Measurements from ENCODE around the gene BCAM. TPM values are rescaled to one million over a fixed set of nuclear protein-coding genes. Genes with fewer than 3 reads are reported as not detected.

BCAM gene
- total and polyA plus RNA-seq, 2 of the 4 experiments (the other 2 are of a cell fraction): 2.3 to 35.7 TPM

- H3K27ac ChIP-seq (ENCODE audit: insufficient read depth, low read length): no peak overlapping the region
- TF ChIP-seq NFE2L2 (IDR thresholded peaks at IDR 0.05; ENCODE audit: low read depth, low read length) (no peak), CTCF (conservative IDR thresholded peaks at IDR 0.05; ENCODE audit: low read depth, low read length) (no peak), FOS (IDR thresholded peaks at IDR 0.05; ENCODE audit: low read depth, low read length) (no peak), RCOR1 (IDR thresholded peaks at IDR 0.05; ENCODE audit: insufficient replicate concordance, low read length) (no peak)
- TF ChIP-seq, protein P1, sequence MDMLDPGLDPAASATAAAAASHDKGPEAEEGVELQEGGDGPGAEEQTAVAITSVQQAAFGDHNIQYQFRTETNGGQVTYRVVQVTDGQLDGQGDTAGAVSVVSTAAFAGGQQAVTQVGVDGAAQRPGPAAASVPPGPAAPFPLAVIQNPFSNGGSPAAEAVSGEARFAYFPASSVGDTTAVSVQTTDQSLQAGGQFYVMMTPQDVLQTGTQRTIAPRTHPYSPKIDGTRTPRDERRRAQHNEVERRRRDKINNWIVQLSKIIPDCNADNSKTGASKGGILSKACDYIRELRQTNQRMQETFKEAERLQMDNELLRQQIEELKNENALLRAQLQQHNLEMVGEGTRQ (IDR thresholded peaks at IDR 0.05; ENCODE audit: low read depth, low read length): no peak
- dilution Hi-C loops (cut with HindIII; ENCODE audit: low sequenced_read_pairs, unreplicated experiment) (no loop called here), in situ Hi-C loops (cut with MboI; ENCODE audit: low sequenced_read_pairs) (loop anchor here (5.0 kb wide), 3 partner anchors 59 to 269 kb away; no protein-coding TSS in a partner anchor), intact Hi-C loops (cut with micrococcal nuclease) (no loop called here)
- peaks cover 0 to 7% of the 10 kb centered on the region in 2 experiments; a peak in 1 of 4 replicates for H3K79me1 ChIP-seq (ENCODE audit: low read depth in 1 of 2, low read length in 2 of 2)
- WGBS, 2 experiments (ENCODE audit: extremely low coverage in 2 of 2, insufficient read length in 1 of 2): 60% methylated on average over 1 of the region's 3 CpGs; no CpG with 5 or more reads in 1 of the 2 experiments
- no peak overlapping the region for H3K56ac ChIP-seq (ENCODE audit: extremely low read depth, insufficient read depth, low read length)
- no TSS peak for BruUV-seq (replicated peaks)
- H4K20me1 ChIP-seq (ENCODE audit: insufficient read depth, low read length): no peaks in the 10 kb centered on the region
- H3K27me3 ChIP-seq (ENCODE audit: control insufficient read depth, insufficient read depth, low read length): peaks cover 5% of the 10 kb centered on the region; the same call in 1 of the 2 replicates
- H2BK15ac ChIP-seq (ENCODE audit: low read depth, low read length): no peak overlapping the region
- no peak overlapping the region for H2BK120ac ChIP-seq (ENCODE audit: low read depth, low read length)
- H2AK9ac ChIP-seq (replicated peaks; ENCODE audit: low read depth, low read length, poor library complexity): no peak overlapping the region
- H3K4me3 ChIP-seq (ENCODE audit: insufficient read depth, low read depth, low read length): no peak overlapping the region
- H3K4me1 ChIP-seq (ENCODE audit: control insufficient read depth, insufficient read depth, low read length): no peaks in the 10 kb centered on the region
- no peak overlapping the region for H4K91ac ChIP-seq (ENCODE audit: insufficient read depth, low read depth, low read length)
- no peak overlapping the region for H3K9ac ChIP-seq (ENCODE audit: low read depth, low read length)
- no peak overlapping the region for H3K23ac ChIP-seq (ENCODE audit: low read depth, low read length)
- POLR2A ChIA-PET (ENCODE audit: unreplicated experiment): no interaction called here
- H3K4me2 ChIP-seq (ENCODE audit: low read depth, low read length): no peak overlapping the region
- no peak overlapping the region for H4K5ac ChIP-seq (ENCODE audit: low read depth, low read length)
- H4K8ac ChIP-seq (ENCODE audit: low read depth in 2 of 2, low read length in 2 of 2): no peak overlapping the region
- no peak overlapping the region for H2BK5ac ChIP-seq (ENCODE audit: low read depth, low read length, poor library complexity, severe bottlenecking)
- no peak overlapping the region for H2AFZ ChIP-seq (replicated peaks; ENCODE audit: low read length, poor library complexity)
- no peak for DNase-seq
- H2AK5ac ChIP-seq (ENCODE audit: low read depth, low read length): no peak overlapping the region
- H2BK20ac ChIP-seq (ENCODE audit: low read depth, low read length): no peak overlapping the region
- H3K4ac ChIP-seq (ENCODE audit: low read depth, low read length): no peak overlapping the region
- H3K9me3 ChIP-seq (ENCODE audit: control insufficient read depth, insufficient read depth, low read length): no peaks in the 10 kb centered on the region
- ATAC-seq (ENCODE audit: low read depth): no peak
- no peak overlapping the region for H3K18ac ChIP-seq (ENCODE audit: low read depth, low read length)
- H3K36me3 ChIP-seq (ENCODE audit: control insufficient read depth, insufficient read depth, low read length): no peaks in the 10 kb centered on the region
- no peaks in the 10 kb centered on the region for H3K9me1 ChIP-seq (ENCODE audit: insufficient read depth, low read length)
- CTCF ChIA-PET: interaction anchor here (0.6 kb wide), 1 partner anchor 187 kb away, joined by 3 read pairs; no protein-coding TSS in a partner anchor
- no peak overlapping the region for H3K14ac ChIP-seq (replicated peaks; ENCODE audit: low read depth, low read length)
Observed at GRCh38 chr19:44841231-44841630, 32.3 kb downstream of the BCAM start.
